H1 (cell line): ENCODE data around the gene MIB2. TPM values are rescaled to one million over a fixed set of nuclear protein-coding genes. Genes with fewer than 3 reads are reported as not detected.

ENCODE experiments used
- CTCF ChIA-PET: fragments of 300-600 bp; sonication (Branson Sonifier 250); formaldehyde crosslinking; loops from one replicate; lab custom pipeline; 2021; ENCODE audit not compliant: partially characterized antibody; lab: Charles Lee
- POLR2A ChIA-PET: fragments of 300-600 bp; sonication (Branson Sonifier 250); formaldehyde crosslinking; loops from one replicate; lab custom pipeline; 2021; ENCODE audit warnings: inconsistent platforms; ENCODE audit not compliant: partially characterized antibody; lab: Charles Lee
- DNase-seq, 2 experiments: peaks; one replicate each; pipeline versions ENCODE4 v3.0.0 to v3.0.0-alpha.2; 2010 to 2022; ENCODE audit warnings: low spot score in 2 of 2, low read depth in 1 of 2, mixed read lengths in 1 of 2
- FAIRE-seq: peaks from 2 replicates; lab custom pipeline; 2011; peaks lifted over from hg19 to GRCh38; lab: Jason Lieb, UNC
- H2AFZ ChIP-seq: 2 replicates; pipeline ENCODE4 v1.8.1; 2012; ENCODE audit warnings: low read length, inconsistent platforms
- H2AK5ac ChIP-seq: 2 replicates; pipeline ENCODE4 v1.6.1; 2013; ENCODE audit warnings: low read depth, low read length
- H2BK120ac ChIP-seq: replicated peaks from 2 replicates; pipeline ENCODE3; 2013; ENCODE audit warnings: low read depth, low read length, inconsistent platforms
- H2BK12ac ChIP-seq: 2 replicates; pipeline ENCODE4 v1.6.1; 2013; ENCODE audit warnings: low read depth, low read length
- H2BK15ac ChIP-seq: 2 replicates; pipeline ENCODE4 v1.6.1; 2013; ENCODE audit warnings: low read length
- H2BK20ac ChIP-seq: 2 replicates; pipeline ENCODE4 v1.6.1; 2013; ENCODE audit warnings: low read length
- H2BK5ac ChIP-seq: 2 replicates; pipeline ENCODE4 v1.6.1; 2013; ENCODE audit warnings: low read depth, low read length
- H3K14ac ChIP-seq: 2 replicates; pipeline ENCODE4 v1.6.1; 2013; ENCODE audit warnings: inconsistent platforms; ENCODE audit not compliant: insufficient read length
- H3K18ac ChIP-seq: 2 replicates; pipeline ENCODE4 v1.6.1; 2013; ENCODE audit warnings: low read length; ENCODE audit errors: extremely low read depth
- H3K23ac ChIP-seq: 2 replicates; pipeline ENCODE4 v1.6.1; 2013; ENCODE audit warnings: inconsistent platforms; ENCODE audit not compliant: insufficient read length
- H3K23me2 ChIP-seq: 2 replicates; pipeline ENCODE4 v1.6.1; 2013; ENCODE audit warnings: low read depth, low read length
- H3K27ac ChIP-seq: 2 replicates; pipeline ENCODE4 v1.6.1; 2011; ENCODE audit warnings: low read depth, low read length, inconsistent platforms
- H3K27me3 ChIP-seq, 4 experiments: replicated peaks in 1 of 4; 1 replicate in 1 of 4; 2 replicates in 3 of 4; pipeline versions ENCODE4 v1.6.1 to v1.8.1; 2011 to 2013; ENCODE audit warnings: low read length in 3 of 4, mild to moderate bottlenecking in 3 of 4, inconsistent platforms in 2 of 4, mixed read lengths in 2 of 4, moderate library complexity in 1 of 4; ENCODE audit not compliant: control insufficient read depth in 3 of 4, insufficient read depth in 3 of 4; ENCODE audit errors: extremely low read depth in 1 of 4
- H3K36me3 ChIP-seq, 4 experiments: 2 replicates each; pipeline versions ENCODE4 v1.6.1 to v1.8.1; 2011 to 2013; ENCODE audit warnings: mild to moderate bottlenecking in 4 of 4, low read length in 3 of 4, moderate library complexity in 2 of 4, control low read depth in 1 of 4, inconsistent platforms in 1 of 4; ENCODE audit not compliant: insufficient read depth in 4 of 4, control insufficient read depth in 2 of 4
- H3K4ac ChIP-seq: replicated peaks from 2 replicates; pipeline ENCODE3; 2013; ENCODE audit warnings: low read length, low read depth, mixed read lengths, inconsistent platforms; ENCODE audit not compliant: insufficient read length
- H3K4me1 ChIP-seq, 4 experiments: replicated peaks in 1 of 4; 1 replicate in 1 of 4; 2 replicates in 3 of 4; pipeline versions ENCODE4 v1.6.1 to v1.8.1; 2011 to 2013; ENCODE audit warnings: low read length in 3 of 4, inconsistent platforms in 2 of 4, mixed read lengths in 1 of 4; ENCODE audit not compliant: insufficient read depth in 4 of 4, control insufficient read depth in 3 of 4
- H3K4me2 ChIP-seq, 2 experiments: 2 replicates each; pipeline versions ENCODE4 v1.6.1 to v1.8.1; 2011 to 2013; ENCODE audit warnings: low read depth in 2 of 2, low read length in 2 of 2, control low read depth in 1 of 2, inconsistent platforms in 1 of 2, mild to moderate bottlenecking in 1 of 2; ENCODE audit not compliant: insufficient read depth in 1 of 2
- H3K4me3 ChIP-seq, 4 experiments: fragments of 200-600, 300-600 bp in 1 of 4; sonication (generic), shearing (Covaris generic), sonication (Bioruptor Twin) in 1 of 4; 2 replicates each; pipeline versions ENCODE4 v1.5.1 to v1.8.1; 2011 to 2016; ENCODE audit warnings: low read length in 4 of 4, low read depth in 3 of 4, control low read depth in 2 of 4, inconsistent platforms in 2 of 4, mild to moderate bottlenecking in 2 of 4, mixed read lengths in 1 of 4, moderate library complexity in 1 of 4; ENCODE audit not compliant: insufficient read depth in 2 of 4; ENCODE audit errors: extremely low read depth in 1 of 4
- H3K56ac ChIP-seq: replicated peaks from 2 replicates; pipeline ENCODE3; 2013; ENCODE audit warnings: low read depth, mild to moderate bottlenecking, mixed read lengths, low read length, inconsistent platforms; ENCODE audit not compliant: insufficient read length
- H3K79me1 ChIP-seq: 2 replicates; pipeline ENCODE4 v1.6.1; 2013; ENCODE audit warnings: low read depth, low read length, control low read depth
- H3K79me2 ChIP-seq, 2 experiments: 2 replicates each; pipeline versions ENCODE4 v1.6.1 to v1.8.1; 2012 to 2013; ENCODE audit warnings: low read length in 2 of 2, mild to moderate bottlenecking in 2 of 2, inconsistent platforms in 1 of 2; ENCODE audit not compliant: insufficient read depth in 2 of 2, control insufficient read depth in 1 of 2
- H3K9ac ChIP-seq, 4 experiments: replicated peaks in 1 of 4; 1 replicate in 1 of 4; 2 replicates in 3 of 4; pipeline versions ENCODE4 v1.6.1 to v1.8.1; 2011 to 2013; ENCODE audit warnings: low read depth in 3 of 4, low read length in 3 of 4, control low read depth in 2 of 4, mild to moderate bottlenecking in 2 of 4, moderate library complexity in 2 of 4, inconsistent platforms in 1 of 4; ENCODE audit errors: extremely low read depth in 1 of 4
- H3K9me3 ChIP-seq, 2 experiments: 2 replicates each; pipeline versions ENCODE4 v1.6.1 to v1.8.1; 2012 to 2013; ENCODE audit warnings: mild to moderate bottlenecking in 2 of 2, moderate library complexity in 2 of 2, control low read depth in 1 of 2, inconsistent platforms in 1 of 2, low read depth in 1 of 2, low read length in 1 of 2, mixed read lengths in 1 of 2; ENCODE audit not compliant: insufficient read depth in 2 of 2
- H4K20me1 ChIP-seq, 2 experiments: replicated peaks in 1 of 2; 2 replicates each; pipeline versions ENCODE3 to v1.8.1; 2011 to 2013; ENCODE audit warnings: inconsistent platforms in 2 of 2, low read length in 2 of 2, mild to moderate bottlenecking in 1 of 2; ENCODE audit not compliant: insufficient read depth in 2 of 2, control insufficient read depth in 1 of 2
- H4K5ac ChIP-seq: 2 replicates; pipeline ENCODE4 v1.6.1; 2013; ENCODE audit warnings: low read length, low read depth, mixed read lengths, inconsistent platforms; ENCODE audit not compliant: insufficient read length
- H4K8ac ChIP-seq: 2 replicates; pipeline ENCODE4 v1.8.0; 2013; ENCODE audit warnings: mild to moderate bottlenecking, moderate library complexity, low read length, inconsistent platforms; ENCODE audit not compliant: insufficient read depth; ENCODE audit errors: extremely low read depth
- H4K91ac ChIP-seq: replicated peaks from 2 replicates; pipeline ENCODE3; 2013; ENCODE audit warnings: low read length, mixed read lengths, inconsistent platforms; ENCODE audit not compliant: insufficient read length
- BCL11A ChIP-seq, 2 experiments: IDR thresholded peaks; one replicate each; pipeline ENCODE4 v1.6.1; 2011; ENCODE audit warnings: low read depth in 2 of 2, low read length in 2 of 2, mild to moderate bottlenecking in 2 of 2
- CBX5 ChIP-seq: fragments of 300-800, 300-1000 bp; sonication (generic); IDR thresholded peaks from 2 replicates; pipeline ENCODE4 v1.7.1; 2016; ENCODE audit warnings: antibody characterized with exemption, low read length, low read depth
- CHD1 ChIP-seq: IDR thresholded peaks from 2 replicates; pipeline ENCODE4 v1.6.1; 2012; ENCODE audit warnings: low read depth, low read length, improper control_type of control experiment
- CREB1 ChIP-seq: IDR thresholded peaks from 2 replicates; pipeline ENCODE4 v1.6.1; 2012; ENCODE audit warnings: inconsistent platforms
- HDAC6 ChIP-seq: IDR thresholded peaks from one replicate; pipeline ENCODE4 v1.7.1; 2012; ENCODE audit warnings: low read depth, mild to moderate bottlenecking, inconsistent platforms, low read length, moderate library complexity
- MAFK ChIP-seq: IDR thresholded peaks from 2 replicates; pipeline ENCODE4 v1.6.1; 2012; ENCODE audit warnings: low read depth, mild to moderate bottlenecking, improper control_type of control experiment, low read length
- POLR2AphosphoS5 ChIP-seq: IDR thresholded peaks from 2 replicates; pipeline ENCODE4 v1.6.1; 2011; ENCODE audit warnings: low read depth, low read length
- POU5F1 ChIP-seq: IDR thresholded peaks from 2 replicates; pipeline ENCODE4 v1.6.1; 2011; ENCODE audit warnings: low read depth, mild to moderate bottlenecking, low read length, moderate library complexity
- WGBS, 2 experiments: shearing (Covaris generic) in 1 of 2; methylation state at CpG; one replicate each; pipeline versions ENCODE4 v1.1.6 to v1.1.7; 2013 to 2015; ENCODE audit warnings: low lambda C conversion rate in 2 of 2, mixed read lengths in 2 of 2, inconsistent platforms in 1 of 2, low coverage in 1 of 2, missing lambda C conversion rate in 1 of 2; ENCODE audit not compliant: insufficient replicate concordance in 2 of 2, insufficient coverage in 1 of 2, insufficient read length in 1 of 2; ENCODE audit errors: extremely low coverage in 1 of 2, missing lambda C conversion rate in 1 of 2; 5-methylcytosine and 5-hydroxymethylcytosine counted together
- polyA plus RNA-seq, 7 experiments: library from polyadenylated mRNA; depleted of rRNA in 3 of 7; stranded (reverse) in 5 of 7; unstranded in 2 of 7; fragments of >200 nt in 5 of 7; fragments of 200-250 nt in 2 of 7; gene quantifications; 1 replicate in 5 of 7; 2 replicates in 1 of 7; 4 replicates in 1 of 7; pipeline versions ENCODE4 v1.2.1 to v1.2.3, GENCODE V29; 2011 to 2013; ENCODE audit warnings: missing spikeins in 2 of 7, mixed read lengths in 2 of 7
- total RNA-seq: library from RNA; stranded (reverse); fragmentation: NEBNext Ultra II Directional; extraction: Animal tissue kit (Norgen Biotek cat#: 25700); gene quantifications from 2 replicates; pipeline ENCODE4 v1.2.1, GENCODE V29; 2021
- TF ChIP-seq, protein P1 (sequence below), 3 experiments: IDR thresholded peaks; 1 replicate in 2 of 3; 2 replicates in 1 of 3; pipeline versions ENCODE4 v1.5.1 to v1.6.1; 2011; ENCODE audit warnings: low read length in 3 of 3, mild to moderate bottlenecking in 3 of 3, inconsistent platforms in 2 of 3, low read depth in 1 of 3, moderate library complexity in 1 of 3; ENCODE audit not compliant: insufficient read depth in 1 of 3; ENCODE audit errors: control extremely low read depth in 1 of 3
- TF ChIP-seq, protein P2 (sequence below): IDR thresholded peaks from 2 replicates; pipeline ENCODE4 v1.6.1; 2011; ENCODE audit warnings: low read depth, mild to moderate bottlenecking, low read length; ENCODE audit not compliant: insufficient read depth
- TF ChIP-seq, protein P3 (sequence below): IDR thresholded peaks from 2 replicates; pipeline ENCODE4 v1.6.1; 2012; ENCODE audit warnings: inconsistent platforms

Gene MIB2
- total and polyA plus RNA-seq, 2 of the 8 experiments (the other 6 are each of a cell fraction or from before 2014, with no cell fraction given), result 32.5 to 60.0 TPM

DNA sequence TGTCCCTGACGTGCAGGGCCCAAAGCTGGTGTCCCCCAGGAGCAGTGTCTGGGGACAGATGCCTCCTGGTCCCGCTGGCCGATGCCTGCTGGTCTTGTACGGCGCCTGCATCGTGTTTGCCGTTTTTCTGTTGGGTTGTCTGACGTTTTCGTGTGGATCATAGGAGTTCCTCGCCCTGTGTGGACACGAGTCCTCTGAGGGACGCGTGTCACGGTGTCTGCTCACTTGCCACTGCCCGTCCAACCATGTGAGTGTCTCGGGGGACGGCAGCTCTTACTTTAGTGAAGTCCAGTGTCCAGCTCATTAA is 7.4 kb downstream of the MIB2 start:
- no peak overlapping the region for H3K18ac ChIP-seq
- no peaks in the 10 kb centered on the region for H3K79me2 ChIP-seq
- H3K4me2 ChIP-seq, result no peak overlapping the region
- no peak overlapping the region for H4K5ac ChIP-seq
- no peak overlapping the region for H2BK12ac ChIP-seq
- no peak overlapping the region for H3K4me3 ChIP-seq
- POLR2A ChIA-PET, result no interaction called here
- no peak overlapping the region for H2AFZ ChIP-seq
- H2BK20ac ChIP-seq, result no peak overlapping the region
- no peak overlapping the region for H2BK15ac ChIP-seq
- no peak overlapping the region for H3K14ac ChIP-seq
- 95% methylated on average over 17 of the region's 17 CpGs; no CpG with 5 or more reads in 1 of the 2 experiments for WGBS, 2 experiments
- FAIRE-seq, result no peak
- H3K23ac ChIP-seq, result no peak overlapping the region
- peaks cover 2 to 16% of the 10 kb centered on the region in 2 experiments for H4K20me1 ChIP-seq
- no peak overlapping the region for H3K27ac ChIP-seq
- H3K9ac ChIP-seq, result no peak overlapping the region
- no peak overlapping the region for H2BK120ac ChIP-seq
- no peaks in the 10 kb centered on the region for H3K9me3 ChIP-seq
- H3K4me1 ChIP-seq, result no peaks in the 10 kb centered on the region; a peak in 2 of 7 replicates
- H3K4ac ChIP-seq, result no peak overlapping the region
- no peaks in the 10 kb centered on the region for H3K27me3 ChIP-seq
- H4K8ac ChIP-seq, result peak overlapping the region; percentile 79; the same call in 1 of the 2 replicates
- no peak overlapping the region for H2AK5ac ChIP-seq
- no peak overlapping the region for H2BK5ac ChIP-seq
- H3K79me1 ChIP-seq, result no peaks in the 10 kb centered on the region; the same call in none of the 2 replicates
- no peak overlapping the region for H4K91ac ChIP-seq
- CTCF ChIA-PET, result interaction anchor here (0.8 to 1.8 kb wide), 3 partner anchors 10 to 182 kb away, joined by 3 to 4 read pairs (median 3); no protein-coding TSS in a partner anchor
- DNase-seq, result no peak
- no peak overlapping the region for H3K56ac ChIP-seq
- no peaks in the 10 kb centered on the region for H3K36me3 ChIP-seq
- H3K23me2 ChIP-seq, result no peaks in the 10 kb centered on the region
- TF ChIP-seq CBX5 (no peak), HDAC6 (no peak), MAFK (no peak), CREB1 (no peak), CHD1 (no peak), POU5F1 (no peak), POLR2AphosphoS5 (no peak), BCL11A (IDR thresholded peaks at IDR 0.05; ENCODE audit: low read depth in 2 of 2, low read length in 2 of 2) (no peak)
- TF ChIP-seq, protein P1, sequence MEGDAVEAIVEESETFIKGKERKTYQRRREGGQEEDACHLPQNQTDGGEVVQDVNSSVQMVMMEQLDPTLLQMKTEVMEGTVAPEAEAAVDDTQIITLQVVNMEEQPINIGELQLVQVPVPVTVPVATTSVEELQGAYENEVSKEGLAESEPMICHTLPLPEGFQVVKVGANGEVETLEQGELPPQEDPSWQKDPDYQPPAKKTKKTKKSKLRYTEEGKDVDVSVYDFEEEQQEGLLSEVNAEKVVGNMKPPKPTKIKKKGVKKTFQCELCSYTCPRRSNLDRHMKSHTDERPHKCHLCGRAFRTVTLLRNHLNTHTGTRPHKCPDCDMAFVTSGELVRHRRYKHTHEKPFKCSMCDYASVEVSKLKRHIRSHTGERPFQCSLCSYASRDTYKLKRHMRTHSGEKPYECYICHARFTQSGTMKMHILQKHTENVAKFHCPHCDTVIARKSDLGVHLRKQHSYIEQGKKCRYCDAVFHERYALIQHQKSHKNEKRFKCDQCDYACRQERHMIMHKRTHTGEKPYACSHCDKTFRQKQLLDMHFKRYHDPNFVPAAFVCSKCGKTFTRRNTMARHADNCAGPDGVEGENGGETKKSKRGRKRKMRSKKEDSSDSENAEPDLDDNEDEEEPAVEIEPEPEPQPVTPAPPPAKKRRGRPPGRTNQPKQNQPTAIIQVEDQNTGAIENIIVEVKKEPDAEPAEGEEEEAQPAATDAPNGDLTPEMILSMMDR (IDR thresholded peaks at IDR 0.05; ENCODE audit: control extremely low read depth in 1 of 3, insufficient read depth in 1 of 3, low read depth in 1 of 3, low read length in 3 of 3), result no peak
- TF ChIP-seq, protein P2, sequence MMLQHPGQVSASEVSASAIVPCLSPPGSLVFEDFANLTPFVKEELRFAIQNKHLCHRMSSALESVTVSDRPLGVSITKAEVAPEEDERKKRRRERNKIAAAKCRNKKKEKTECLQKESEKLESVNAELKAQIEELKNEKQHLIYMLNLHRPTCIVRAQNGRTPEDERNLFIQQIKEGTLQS, result no peak
- TF ChIP-seq, protein P3, sequence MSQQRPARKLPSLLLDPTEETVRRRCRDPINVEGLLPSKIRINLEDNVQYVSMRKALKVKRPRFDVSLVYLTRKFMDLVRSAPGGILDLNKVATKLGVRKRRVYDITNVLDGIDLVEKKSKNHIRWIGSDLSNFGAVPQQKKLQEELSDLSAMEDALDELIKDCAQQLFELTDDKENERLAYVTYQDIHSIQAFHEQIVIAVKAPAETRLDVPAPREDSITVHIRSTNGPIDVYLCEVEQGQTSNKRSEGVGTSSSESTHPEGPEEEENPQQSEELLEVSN, result no peak
